ENCODE data around the gene OPN1MW3.
A peak's percentile ranks its signal among the peaks of the same experiment; 100 is the strongest.
"Not testable (repeated sequence)": the region's sequence is repeated elsewhere in the genome, so short reads cannot be mapped to it uniquely, and the experiment has no call there.

The OPN1MW3 gene

GRCh38 chrX:154295664-154296310 lies 38.4 kb downstream of the OPN1MW3 start, which contains the start of gene TKTL1:
TKTL1 (plus strand) TSS chrX:154295795; CDS start chrX:154295860, 65 bp downstream.
- no peak for DNase-seq (ENCODE audit: insufficient read length, low spot score)
- FAIRE-seq: no peak

DNA sequence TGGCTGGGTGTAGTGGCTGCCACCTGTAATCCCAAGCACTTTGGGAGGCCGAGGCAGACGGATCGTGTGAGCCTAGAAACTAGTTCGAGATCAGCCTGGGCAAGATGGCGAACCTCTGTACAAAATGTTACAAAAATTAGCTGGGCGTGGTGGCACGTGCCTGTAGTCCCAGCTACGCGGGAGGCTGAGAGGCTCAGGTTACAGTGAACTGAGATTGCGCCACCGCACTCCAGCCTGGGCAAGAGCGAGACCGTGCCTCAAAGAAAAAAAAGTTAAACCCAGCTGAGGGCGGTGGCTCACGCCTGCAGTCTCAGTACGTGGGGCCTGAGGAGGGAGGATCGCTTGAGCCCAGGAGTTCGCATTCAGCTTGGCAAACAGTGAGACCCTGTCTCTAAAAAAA lies 39.3 kb downstream of the OPN1MW3 start:
- FAIRE-seq (no peak), DNase-seq (ENCODE audit: insufficient read length, low spot score) (no peak)

GRCh38 chrX:154298312-154298711 lies 40.9 kb downstream of the OPN1MW3 start:
- DNase-seq (ENCODE audit: insufficient read length, low spot score): no peak
- peak; percentile 91 for FAIRE-seq

DNA sequence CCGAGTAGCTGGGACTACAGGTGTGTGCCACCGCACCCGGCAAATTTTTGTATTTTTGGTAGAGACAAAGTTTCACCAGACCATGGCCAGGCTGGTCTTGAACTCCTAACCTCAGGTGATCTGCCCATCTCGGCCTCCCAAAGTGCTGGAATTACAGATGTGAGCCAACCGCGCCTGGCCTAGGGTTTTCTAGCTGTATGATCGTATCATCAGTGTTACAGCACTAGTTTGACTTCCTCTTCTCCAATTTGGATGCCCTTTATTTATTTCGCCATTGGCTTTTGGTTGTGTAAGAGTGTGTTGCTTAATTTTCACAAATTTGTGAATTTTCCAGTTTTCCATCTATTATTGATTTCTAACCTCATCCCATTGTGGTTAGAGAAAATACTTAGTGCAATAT lies 43.4 kb downstream of the OPN1MW3 start:
- DNase-seq (ENCODE audit: insufficient read length, low spot score) (no peak), FAIRE-seq (no peak)

GRCh38 chrX:154302998-154303397 lies 45.6 kb downstream of the OPN1MW3 start:
- not testable (repeated sequence) for FAIRE-seq; DNase-seq (ENCODE audit: insufficient read length, low spot score)

DNA sequence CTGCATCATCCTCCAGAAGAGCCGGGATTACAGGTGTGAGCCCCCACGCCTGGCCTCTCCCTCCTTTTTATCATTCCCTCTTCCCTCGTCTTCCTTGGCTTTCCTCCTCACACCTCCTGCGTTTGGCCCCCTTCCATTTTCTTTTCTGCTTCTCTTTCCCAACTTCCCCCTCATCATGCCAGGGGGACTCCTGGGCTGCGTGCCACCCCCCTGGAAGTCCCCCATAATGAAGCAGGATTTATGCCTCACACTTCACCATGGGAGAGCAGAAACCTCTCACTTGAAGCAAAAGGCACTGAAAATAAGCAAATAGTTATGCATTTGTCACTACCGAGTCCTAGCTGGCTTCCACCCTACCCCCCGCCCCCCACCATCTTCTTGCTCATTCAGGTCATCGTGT lies 46.1 kb downstream of the OPN1MW3 start:
- DNase-seq (ENCODE audit: insufficient read length, low spot score) (no peak), FAIRE-seq (no peak)

GRCh38 chrX:154304846-154305245 lies 47.5 kb downstream of the OPN1MW3 start:
- no peak for DNase-seq (ENCODE audit: insufficient read length, low spot score)
- no peak for FAIRE-seq

DNA sequence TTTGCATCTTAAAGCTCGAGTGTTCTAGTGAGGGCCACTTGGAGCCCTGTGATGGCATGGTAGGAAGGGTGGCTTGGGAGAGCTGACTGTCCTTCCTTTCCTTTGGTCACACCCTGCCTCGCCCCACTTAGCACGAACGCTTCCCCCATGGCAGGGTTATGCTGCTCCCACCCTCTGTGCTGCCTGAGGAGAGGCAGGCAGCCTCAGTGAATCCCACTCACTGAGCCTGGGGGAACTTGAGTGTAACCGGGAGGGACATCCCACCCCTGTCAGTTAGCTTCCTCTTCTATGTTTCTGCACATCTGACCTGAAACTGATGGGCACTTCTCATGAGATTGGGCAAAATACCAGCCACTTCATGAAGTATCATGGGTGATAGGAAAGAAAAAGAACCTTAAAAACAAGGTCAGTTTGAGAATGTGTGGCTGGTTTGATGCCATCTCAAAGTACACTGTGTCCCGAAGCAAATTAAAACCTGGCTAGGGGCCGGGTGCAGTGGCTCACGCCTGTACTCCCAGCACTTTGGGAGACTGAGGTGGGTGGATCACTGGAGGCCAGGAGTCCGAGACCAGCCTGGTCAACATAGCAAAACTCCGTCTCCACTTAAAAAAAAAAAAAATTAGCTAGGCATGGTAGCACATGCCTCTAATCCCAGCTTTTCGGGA lies 48.3 kb downstream of the OPN1MW3 start:
- FAIRE-seq (no peak), DNase-seq (ENCODE audit: insufficient read length, low spot score) (no peak)

DNA sequence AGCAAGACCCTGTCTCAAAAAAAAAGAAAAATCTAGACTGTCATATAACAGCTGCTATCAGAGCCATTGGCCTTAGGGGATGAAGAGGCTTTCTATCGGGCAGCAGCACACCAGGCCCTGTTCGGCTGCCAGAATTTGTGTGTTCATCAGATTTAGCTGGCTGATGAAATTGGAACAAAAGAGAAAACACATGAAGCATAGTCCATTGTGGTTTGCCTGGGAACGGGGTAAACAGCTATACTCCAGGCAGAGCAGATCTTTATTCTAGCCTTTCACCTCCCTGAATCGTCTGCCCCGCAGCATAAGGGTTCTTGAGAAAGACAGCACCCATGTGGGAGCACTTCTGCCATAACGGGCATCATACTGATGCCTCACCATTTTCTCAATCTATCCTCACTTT lies 49.8 kb downstream of the OPN1MW3 start:
- DNase-seq (ENCODE audit: insufficient read length, low spot score): no peak
- no peak for FAIRE-seq

- FAIRE-seq (peak; percentile 97), DNase-seq (ENCODE audit: insufficient read length, low spot score) (peak; percentile 26)
Observed at GRCh38 chrX:154308108-154308946, 50.9 kb downstream of the OPN1MW3 start.

DNA sequence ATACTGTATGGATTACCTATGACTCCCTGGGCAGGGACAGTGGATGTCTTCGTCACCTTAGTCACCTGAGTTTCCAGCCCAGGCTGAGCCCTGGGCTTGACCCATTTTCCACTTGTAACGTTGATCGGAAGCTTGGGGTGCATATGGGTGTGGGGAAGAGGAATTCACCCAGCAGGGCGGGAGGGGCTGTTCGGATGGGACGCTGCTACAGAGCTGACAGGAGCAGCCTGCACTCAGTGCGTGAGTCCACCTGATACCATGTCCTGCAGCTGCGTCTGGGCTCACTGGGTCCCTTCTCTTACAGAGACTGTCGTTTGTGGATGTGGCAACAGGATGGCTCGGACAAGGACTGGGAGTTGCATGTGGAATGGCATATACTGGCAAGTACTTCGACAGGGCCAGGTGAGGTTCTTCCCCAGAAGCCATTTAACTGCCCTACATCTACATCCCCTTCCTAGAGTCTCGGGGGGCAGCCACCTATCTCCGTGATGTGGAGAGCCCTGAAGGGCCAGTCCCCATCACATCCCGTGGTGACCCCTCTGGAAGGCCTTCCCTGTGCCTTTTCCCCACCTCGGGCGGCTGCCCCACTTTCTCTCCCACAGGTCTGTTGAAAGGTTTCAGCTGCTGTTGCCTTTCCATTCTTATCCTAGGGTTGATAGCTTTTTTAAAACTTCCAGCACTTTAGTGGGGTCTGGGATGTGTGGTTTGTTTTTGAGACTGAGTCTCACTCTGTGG lies 51.8 kb downstream of the OPN1MW3 start:
- no peak for DNase-seq (ENCODE audit: insufficient read length, low spot score)
- FAIRE-seq: no peak

GRCh38 chrX:154310616-154311536 lies 53.5 kb downstream of the OPN1MW3 start:
- no peak for DNase-seq (ENCODE audit: insufficient read length, low spot score)
- no peak for FAIRE-seq

DNA sequence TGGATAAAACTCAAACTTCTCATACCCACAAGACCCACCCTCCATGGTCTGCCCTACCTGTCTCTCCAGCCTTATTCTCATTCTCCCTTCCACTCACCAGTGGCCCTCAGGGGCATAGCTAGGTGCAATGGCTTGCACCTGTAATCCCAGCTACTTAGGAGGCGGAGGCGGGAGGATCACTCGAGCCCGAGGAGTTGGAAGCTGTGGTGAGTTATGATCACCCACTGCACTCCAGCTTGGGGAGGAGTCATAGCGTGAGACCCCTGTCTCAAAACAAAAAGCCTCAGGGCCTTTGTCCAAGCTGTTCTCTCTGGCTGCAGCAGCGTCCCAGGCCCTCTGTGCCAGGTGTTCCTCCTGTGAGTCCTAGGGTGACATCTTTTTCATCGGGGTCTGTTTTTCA lies 54.7 kb downstream of the OPN1MW3 start:
- DNase-seq (ENCODE audit: insufficient read length, low spot score): no peak
- no peak for FAIRE-seq

DNA sequence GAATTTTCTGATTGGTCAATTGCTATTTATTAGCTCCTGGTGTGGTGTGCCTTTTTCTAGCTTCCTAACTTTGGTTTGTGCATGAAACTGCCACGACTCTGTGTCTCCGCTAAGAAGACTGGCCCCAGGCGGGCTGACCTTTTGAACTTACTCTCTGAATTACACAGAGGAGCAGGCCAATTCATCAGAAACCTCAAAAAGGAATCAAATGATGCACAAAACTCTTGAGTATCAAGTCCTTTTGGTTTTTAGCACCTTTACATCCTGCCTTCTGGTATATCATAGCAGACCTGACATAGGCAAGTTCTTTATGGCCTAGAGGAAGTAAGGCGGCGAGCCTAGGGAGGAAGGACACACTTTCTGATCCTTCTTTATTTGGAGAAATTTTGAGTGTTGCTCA lies 55.8 kb downstream of the OPN1MW3 start:
- FAIRE-seq: peak; percentile 11
- no peak for DNase-seq (ENCODE audit: insufficient read length, low spot score)

- DNase-seq (ENCODE audit: insufficient read length, low spot score) (no peak), FAIRE-seq (no peak)
Observed at GRCh38 chrX:154315416-154315815, 58.0 kb downstream of the OPN1MW3 start.

GRCh38 chrX:154317391-154317995 lies 60.1 kb downstream of the OPN1MW3 start:
- no peak for FAIRE-seq

GRCh38 chrX:154320406-154320805 lies 63.0 kb downstream of the OPN1MW3 start:
- DNase-seq (ENCODE audit: insufficient read length, low spot score) (no peak), FAIRE-seq (no peak)

More at GRCh38 chrX:154317391-154317995, 60.1 kb downstream of the OPN1MW3 start:
- no peak for DNase-seq (ENCODE audit: insufficient read length, low spot score)
